WTC11 (cell line): ENCODE results near the gene SNRNP27. TPM values are rescaled to one million over a fixed set of nuclear protein-coding genes. Genes with fewer than 3 reads are reported as not detected.

Experiments used
- ATAC-seq: fragments of 200-7000 bp; cut with Tn5 transposase; 2 replicates; pipeline ENCODE4 v1.10.0; 2021; ENCODE audit warnings: mild to moderate bottlenecking, moderate library complexity
- CTCF ChIA-PET: fragments of 300-600 bp; sonication (Branson Sonifier 250); formaldehyde crosslinking; loops from one replicate; lab custom pipeline; 2021; ENCODE audit warnings: antibody characterized with exemption; lab: Charles Lee
- POLR2A ChIA-PET: fragments of 350-600 bp; sonication (Branson Sonifier 250); formaldehyde crosslinking; loops from one replicate; lab custom pipeline; 2021; ENCODE audit warnings: antibody characterized with exemption; lab: Charles Lee
- DNase-seq: peaks from one replicate; pipeline ENCODE4 v3.0.0; 2021; ENCODE audit warnings: low spot score
- H3K27ac Mint-ChIP-seq: 2 replicates; pipeline ENCODE4 v1.8.0; 2021; ENCODE audit warnings: mixed read lengths
- H3K27me3 Mint-ChIP-seq: 2 replicates; pipeline ENCODE4 v1.8.0; 2021; ENCODE audit warnings: low read depth, mild to moderate bottlenecking, moderate library complexity, mixed read lengths
- H3K36me3 Mint-ChIP-seq: 2 replicates; pipeline ENCODE4 v1.8.0; 2021; ENCODE audit warnings: mixed read lengths
- H3K4me1 Mint-ChIP-seq: 2 replicates; pipeline ENCODE4 v1.8.0; 2022; ENCODE audit warnings: mixed read lengths
- H3K4me3 Mint-ChIP-seq: 2 replicates; pipeline ENCODE4 v1.8.0; 2021; ENCODE audit warnings: mild to moderate bottlenecking, moderate library complexity, mixed read lengths
- H3K9me3 Mint-ChIP-seq: 2 replicates; pipeline ENCODE4 v1.8.0; 2021; ENCODE audit warnings: mixed read lengths
- ATF1 ChIP-seq: sonication (generic); formaldehyde crosslinking; IDR thresholded peaks from 2 replicates; pipeline ENCODE4 v1.8.1; 2023; ENCODE audit warnings: mild to moderate bottlenecking, moderate library complexity, missing genetic modification reagents
- GABPB1 ChIP-seq: sonication (generic); formaldehyde crosslinking; IDR thresholded peaks from 2 replicates; pipeline ENCODE4 v1.8.1; 2023; ENCODE audit warnings: mild to moderate bottlenecking, missing genetic modification reagents
- IRF2 ChIP-seq: sonication (generic); formaldehyde crosslinking; IDR thresholded peaks from 2 replicates; pipeline ENCODE4 v1.8.0; 2022; ENCODE audit warnings: low read depth, missing genetic modification reagents, borderline replicate concordance
- JUN ChIP-seq: sonication (generic); formaldehyde crosslinking; IDR thresholded peaks from 2 replicates; pipeline ENCODE4 v1.8.0; 2023; ENCODE audit warnings: mild to moderate bottlenecking, missing genetic modification reagents
- MYBL2 ChIP-seq: sonication (generic); formaldehyde crosslinking; IDR thresholded peaks from 2 replicates; pipeline ENCODE4 v1.8.1; 2023; ENCODE audit warnings: mild to moderate bottlenecking, moderate library complexity, missing genetic modification reagents
- NFYB ChIP-seq: sonication (generic); formaldehyde crosslinking; conservative IDR thresholded peaks from 2 replicates; pipeline ENCODE4 v1.8.0; 2022; ENCODE audit warnings: low read depth, missing genetic modification reagents
- SP1 ChIP-seq: sonication (generic); formaldehyde crosslinking; conservative IDR thresholded peaks from 2 replicates; pipeline ENCODE4 v1.8.1; 2022; ENCODE audit warnings: missing genetic modification reagents
- TEAD4 ChIP-seq: sonication (generic); formaldehyde crosslinking; IDR thresholded peaks from 2 replicates; pipeline ENCODE4 v1.8.0; 2022; ENCODE audit warnings: mild to moderate bottlenecking, missing genetic modification reagents
- TP53 ChIP-seq: sonication (generic); formaldehyde crosslinking; IDR thresholded peaks from 2 replicates; pipeline ENCODE4 v1.8.1; 2023; ENCODE audit warnings: mild to moderate bottlenecking, missing genetic modification reagents
- ZNF219 ChIP-seq: sonication (generic); formaldehyde crosslinking; IDR thresholded peaks from 2 replicates; pipeline ENCODE4 v1.8.0; 2023; ENCODE audit warnings: missing genetic modification reagents, mild to moderate bottlenecking, borderline replicate concordance
- ZNF232 ChIP-seq: sonication (generic); formaldehyde crosslinking; IDR thresholded peaks from 2 replicates; pipeline ENCODE4 v1.8.0; 2022; ENCODE audit warnings: mild to moderate bottlenecking, missing genetic modification reagents
- ZNF263 ChIP-seq: sonication (generic); formaldehyde crosslinking; IDR thresholded peaks from 2 replicates; pipeline ENCODE4 v1.8.1; 2022; ENCODE audit warnings: low read depth, mild to moderate bottlenecking, moderate library complexity, missing genetic modification reagents
- total RNA-seq: library from RNA; stranded (reverse); gene quantifications from 3 replicates; pipeline ENCODE4 v1.2.3, GENCODE V29; 2021
- TF ChIP-seq, protein P1 (sequence below): fragments of 200-600 bp; IDR thresholded peaks from 2 replicates; pipeline ENCODE4 v1.8.0; 2022; ENCODE audit warnings: antibody characterized with exemption
- TF ChIP-seq, protein P2 (sequence below): fragments of 250-450 bp; sonication (Bioruptor Pico); IDR thresholded peaks from 2 replicates; pipeline ENCODE4 v1.8.0; 2021; ENCODE audit warnings: mild to moderate bottlenecking
- TF ChIP-seq, protein P3 (sequence below): sonication (generic); formaldehyde crosslinking; IDR thresholded peaks from 2 replicates; pipeline ENCODE4 v1.8.0; 2022; ENCODE audit warnings: mild to moderate bottlenecking, missing genetic modification reagents
- TF ChIP-seq, protein P4 (sequence below): sonication (generic); formaldehyde crosslinking; IDR thresholded peaks from 2 replicates; pipeline ENCODE4 v1.8.1; 2023; ENCODE audit warnings: mild to moderate bottlenecking, missing genetic modification reagents
- TF ChIP-seq, protein P5 (sequence below): sonication (generic); formaldehyde crosslinking; IDR thresholded peaks from 2 replicates; pipeline ENCODE4 v1.8.0; 2023; ENCODE audit warnings: missing genetic modification reagents
- TF ChIP-seq, protein P6 (sequence below): sonication (generic); formaldehyde crosslinking; IDR thresholded peaks from 2 replicates; pipeline ENCODE4 v1.8.1; 2022; ENCODE audit warnings: missing genetic modification reagents, borderline replicate concordance
- TF ChIP-seq, protein P7 (sequence below): sonication (generic); formaldehyde crosslinking; IDR thresholded peaks from 2 replicates; pipeline ENCODE4 v1.8.0; 2022; ENCODE audit warnings: mild to moderate bottlenecking, missing genetic modification reagents

SNRNP27 gene
- total RNA-seq, 1 experiment from 2014 or later: 38.4 TPM

DNA sequence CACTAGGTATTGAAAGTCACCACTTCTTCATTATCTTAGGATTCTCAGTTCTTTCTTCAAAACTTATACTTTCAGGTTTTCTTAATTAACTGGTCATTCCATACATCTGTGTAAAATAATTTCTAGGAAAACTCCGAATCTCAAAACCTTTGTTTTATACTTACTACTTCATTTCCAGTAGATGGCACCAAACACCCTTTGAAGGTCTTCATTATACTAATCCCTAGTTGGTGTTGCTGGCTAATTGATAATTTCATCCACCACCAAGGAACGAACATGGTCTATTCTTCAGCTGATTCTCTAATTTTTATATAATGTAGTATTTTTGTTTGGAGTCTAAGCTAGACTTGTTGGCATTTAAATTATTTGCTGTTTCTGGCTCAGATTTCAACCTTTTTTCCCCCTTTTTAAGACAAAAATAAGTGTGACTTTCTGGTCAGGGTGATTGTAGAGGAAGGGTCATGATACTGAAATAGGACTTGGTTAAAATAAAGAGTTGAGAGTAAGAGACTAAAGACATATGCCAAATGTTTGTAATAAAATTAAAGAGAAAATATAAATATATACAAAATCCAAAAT is 18.3 kb downstream of the SNRNP27 start:
- TF ChIP-seq, protein P1, sequence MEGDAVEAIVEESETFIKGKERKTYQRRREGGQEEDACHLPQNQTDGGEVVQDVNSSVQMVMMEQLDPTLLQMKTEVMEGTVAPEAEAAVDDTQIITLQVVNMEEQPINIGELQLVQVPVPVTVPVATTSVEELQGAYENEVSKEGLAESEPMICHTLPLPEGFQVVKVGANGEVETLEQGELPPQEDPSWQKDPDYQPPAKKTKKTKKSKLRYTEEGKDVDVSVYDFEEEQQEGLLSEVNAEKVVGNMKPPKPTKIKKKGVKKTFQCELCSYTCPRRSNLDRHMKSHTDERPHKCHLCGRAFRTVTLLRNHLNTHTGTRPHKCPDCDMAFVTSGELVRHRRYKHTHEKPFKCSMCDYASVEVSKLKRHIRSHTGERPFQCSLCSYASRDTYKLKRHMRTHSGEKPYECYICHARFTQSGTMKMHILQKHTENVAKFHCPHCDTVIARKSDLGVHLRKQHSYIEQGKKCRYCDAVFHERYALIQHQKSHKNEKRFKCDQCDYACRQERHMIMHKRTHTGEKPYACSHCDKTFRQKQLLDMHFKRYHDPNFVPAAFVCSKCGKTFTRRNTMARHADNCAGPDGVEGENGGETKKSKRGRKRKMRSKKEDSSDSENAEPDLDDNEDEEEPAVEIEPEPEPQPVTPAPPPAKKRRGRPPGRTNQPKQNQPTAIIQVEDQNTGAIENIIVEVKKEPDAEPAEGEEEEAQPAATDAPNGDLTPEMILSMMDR: peak; percentile 45; the same call in 1 of the 2 replicates
- no peak for TF ChIP-seq GABPB1
- Mint-ChIP-seq H3K36me3 (peaks cover 6% of the 10 kb centered on the region; the same call in 1 of the 2 replicates), H3K9me3 (no peaks in the 10 kb centered on the region), H3K27ac (no peak overlapping the region), H3K4me3 (no peak overlapping the region), H3K27me3 (no peaks in the 10 kb centered on the region), H3K4me1 (peaks cover 4% of the 10 kb centered on the region; the same call in 1 of the 2 replicates)
- no peak for ATAC-seq
- ChIA-PET POLR2A (interaction anchor here (0.6 to 2.8 kb wide), 2 partner anchors 212 to 228 kb away, joined by 3 to 29 read pairs; no protein-coding TSS in a partner anchor), CTCF (interaction anchor here (0.6 to 3.2 kb wide), 9 partner anchors 15 to 279 kb away, joined by 3 to 19 read pairs (median 3); partner anchors contain the start of gene C2orf42)
- DNase-seq: no peak

DNA sequence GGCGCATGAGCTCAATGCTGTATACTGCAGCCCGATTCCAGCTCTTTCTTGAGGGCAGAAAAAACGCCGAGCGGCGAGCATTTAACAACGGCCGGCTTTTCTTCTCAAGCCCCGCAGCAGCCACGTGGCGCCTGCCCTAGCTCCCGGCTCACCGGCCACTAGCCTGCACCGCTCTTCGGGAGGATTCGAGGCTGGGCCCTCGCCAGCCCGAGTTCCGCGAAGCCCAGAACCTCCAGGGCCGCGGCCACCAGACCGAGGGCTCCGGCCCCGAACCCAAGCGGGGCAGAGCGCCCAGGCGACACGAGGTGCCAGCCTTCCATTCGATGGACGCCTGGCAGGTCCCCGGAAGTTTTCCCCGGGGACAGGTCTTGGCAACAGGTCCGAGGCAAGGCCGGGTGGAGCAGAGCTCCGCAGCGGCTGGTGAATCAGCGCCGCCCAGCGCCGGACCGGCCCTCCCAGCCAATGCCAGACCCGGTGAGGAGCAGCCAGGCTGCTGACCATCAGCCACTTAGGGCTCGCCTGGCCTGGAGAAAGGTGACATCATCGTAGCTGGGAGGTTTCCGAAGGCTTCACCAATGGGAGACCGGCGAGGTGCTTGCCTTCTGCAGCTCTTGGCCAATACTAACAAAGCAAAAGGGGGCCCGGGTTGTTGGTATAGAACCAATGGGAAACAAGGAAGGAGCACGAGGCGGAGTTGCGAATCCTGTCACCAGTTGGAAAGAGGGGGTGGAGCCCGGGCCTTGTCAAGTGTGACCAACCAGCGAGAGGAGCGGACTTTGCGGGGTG is 20.6 kb downstream of the SNRNP27 start:
- H3K9me3 Mint-ChIP-seq: no peaks in the 10 kb centered on the region
- H3K4me1 Mint-ChIP-seq: peaks cover 4% of the 10 kb centered on the region; the same call in 1 of the 2 replicates
- H3K4me3 Mint-ChIP-seq: peak overlapping the region; percentile 71
- no peaks in the 10 kb centered on the region for H3K27me3 Mint-ChIP-seq
- ATAC-seq: peak; percentile 93
- ChIA-PET CTCF (interaction anchor here (0.7 to 3.1 kb wide), 30 partner anchors 12 to 731 kb away, joined by 3 to 52 read pairs (median 4); partner anchors contain the start of genes C2orf42, SNRNP27 and SNRPG), POLR2A (interaction anchor here (0.5 to 2.8 kb wide), 36 partner anchors 8 to 379 kb away, joined by 3 to 67 read pairs (median 4); partner anchors contain the start of genes ANXA4, C2orf42, PCYOX1 and SNRNP27)
- H3K36me3 Mint-ChIP-seq: no peaks in the 10 kb centered on the region
- peak overlapping the region; percentile 70 for H3K27ac Mint-ChIP-seq
- peak; percentile 100 for DNase-seq
- no peak for TF ChIP-seq ZNF263 (CRISPR knock-in tag)
- TF ChIP-seq, protein P2, sequence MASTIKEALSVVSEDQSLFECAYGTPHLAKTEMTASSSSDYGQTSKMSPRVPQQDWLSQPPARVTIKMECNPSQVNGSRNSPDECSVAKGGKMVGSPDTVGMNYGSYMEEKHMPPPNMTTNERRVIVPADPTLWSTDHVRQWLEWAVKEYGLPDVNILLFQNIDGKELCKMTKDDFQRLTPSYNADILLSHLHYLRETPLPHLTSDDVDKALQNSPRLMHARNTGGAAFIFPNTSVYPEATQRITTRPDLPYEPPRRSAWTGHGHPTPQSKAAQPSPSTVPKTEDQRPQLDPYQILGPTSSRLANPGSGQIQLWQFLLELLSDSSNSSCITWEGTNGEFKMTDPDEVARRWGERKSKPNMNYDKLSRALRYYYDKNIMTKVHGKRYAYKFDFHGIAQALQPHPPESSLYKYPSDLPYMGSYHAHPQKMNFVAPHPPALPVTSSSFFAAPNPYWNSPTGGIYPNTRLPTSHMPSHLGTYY (CRISPR knock-in tag): peak; percentile 62; the same call in 1 of the 2 replicates
- peak; percentile 68 for TF ChIP-seq SP1 (CRISPR knock-in tag)
- TF ChIP-seq, protein P3, sequence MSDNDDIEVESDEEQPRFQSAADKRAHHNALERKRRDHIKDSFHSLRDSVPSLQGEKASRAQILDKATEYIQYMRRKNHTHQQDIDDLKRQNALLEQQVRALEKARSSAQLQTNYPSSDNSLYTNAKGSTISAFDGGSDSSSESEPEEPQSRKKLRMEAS (CRISPR knock-in tag): peak; percentile 91
- TF ChIP-seq ATF1: no peak
- TF ChIP-seq ZNF232: peak; percentile 74; the same call in 1 of the 2 replicates
- TF ChIP-seq NFYB (CRISPR knock-in tag): peak; percentile 77
- TF ChIP-seq MYBL2: peak; percentile 94
- TF ChIP-seq, protein P4, sequence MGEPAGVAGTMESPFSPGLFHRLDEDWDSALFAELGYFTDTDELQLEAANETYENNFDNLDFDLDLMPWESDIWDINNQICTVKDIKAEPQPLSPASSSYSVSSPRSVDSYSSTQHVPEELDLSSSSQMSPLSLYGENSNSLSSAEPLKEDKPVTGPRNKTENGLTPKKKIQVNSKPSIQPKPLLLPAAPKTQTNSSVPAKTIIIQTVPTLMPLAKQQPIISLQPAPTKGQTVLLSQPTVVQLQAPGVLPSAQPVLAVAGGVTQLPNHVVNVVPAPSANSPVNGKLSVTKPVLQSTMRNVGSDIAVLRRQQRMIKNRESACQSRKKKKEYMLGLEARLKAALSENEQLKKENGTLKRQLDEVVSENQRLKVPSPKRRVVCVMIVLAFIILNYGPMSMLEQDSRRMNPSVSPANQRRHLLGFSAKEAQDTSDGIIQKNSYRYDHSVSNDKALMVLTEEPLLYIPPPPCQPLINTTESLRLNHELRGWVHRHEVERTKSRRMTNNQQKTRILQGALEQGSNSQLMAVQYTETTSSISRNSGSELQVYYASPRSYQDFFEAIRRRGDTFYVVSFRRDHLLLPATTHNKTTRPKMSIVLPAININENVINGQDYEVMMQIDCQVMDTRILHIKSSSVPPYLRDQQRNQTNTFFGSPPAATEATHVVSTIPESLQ (CRISPR knock-in tag): no peak
- no peak for TF ChIP-seq IRF2 (CRISPR knock-in tag)
- TF ChIP-seq TEAD4: no peak
- no peak for TF ChIP-seq TP53
- TF ChIP-seq, protein P1: no peak
- no peak for TF ChIP-seq ZNF219 (CRISPR knock-in tag)
- TF ChIP-seq, protein P5, sequence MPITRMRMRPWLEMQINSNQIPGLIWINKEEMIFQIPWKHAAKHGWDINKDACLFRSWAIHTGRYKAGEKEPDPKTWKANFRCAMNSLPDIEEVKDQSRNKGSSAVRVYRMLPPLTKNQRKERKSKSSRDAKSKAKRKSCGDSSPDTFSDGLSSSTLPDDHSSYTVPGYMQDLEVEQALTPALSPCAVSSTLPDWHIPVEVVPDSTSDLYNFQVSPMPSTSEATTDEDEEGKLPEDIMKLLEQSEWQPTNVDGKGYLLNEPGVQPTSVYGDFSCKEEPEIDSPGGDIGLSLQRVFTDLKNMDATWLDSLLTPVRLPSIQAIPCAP (CRISPR knock-in tag): no peak; the same call in 1 of the 2 replicates
- TF ChIP-seq JUN: no peak
- TF ChIP-seq, protein P6, sequence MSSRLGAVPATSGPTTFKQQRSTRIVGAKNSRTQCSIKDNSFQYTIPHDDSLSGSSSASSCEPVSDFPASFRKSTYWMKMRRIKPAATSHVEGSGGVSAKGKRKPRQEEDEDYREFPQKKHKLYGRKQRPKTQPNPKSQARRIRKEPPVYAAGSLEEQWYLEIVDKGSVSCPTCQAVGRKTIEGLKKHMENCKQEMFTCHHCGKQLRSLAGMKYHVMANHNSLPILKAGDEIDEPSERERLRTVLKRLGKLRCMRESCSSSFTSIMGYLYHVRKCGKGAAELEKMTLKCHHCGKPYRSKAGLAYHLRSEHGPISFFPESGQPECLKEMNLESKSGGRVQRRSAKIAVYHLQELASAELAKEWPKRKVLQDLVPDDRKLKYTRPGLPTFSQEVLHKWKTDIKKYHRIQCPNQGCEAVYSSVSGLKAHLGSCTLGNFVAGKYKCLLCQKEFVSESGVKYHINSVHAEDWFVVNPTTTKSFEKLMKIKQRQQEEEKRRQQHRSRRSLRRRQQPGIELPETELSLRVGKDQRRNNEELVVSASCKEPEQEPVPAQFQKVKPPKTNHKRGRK: no peak
- TF ChIP-seq, protein P7, sequence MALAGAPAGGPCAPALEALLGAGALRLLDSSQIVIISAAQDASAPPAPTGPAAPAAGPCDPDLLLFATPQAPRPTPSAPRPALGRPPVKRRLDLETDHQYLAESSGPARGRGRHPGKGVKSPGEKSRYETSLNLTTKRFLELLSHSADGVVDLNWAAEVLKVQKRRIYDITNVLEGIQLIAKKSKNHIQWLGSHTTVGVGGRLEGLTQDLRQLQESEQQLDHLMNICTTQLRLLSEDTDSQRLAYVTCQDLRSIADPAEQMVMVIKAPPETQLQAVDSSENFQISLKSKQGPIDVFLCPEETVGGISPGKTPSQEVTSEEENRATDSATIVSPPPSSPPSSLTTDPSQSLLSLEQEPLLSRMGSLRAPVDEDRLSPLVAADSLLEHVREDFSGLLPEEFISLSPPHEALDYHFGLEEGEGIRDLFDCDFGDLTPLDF: no peak
